Posterior vena cava (tissue), 2 donors: ENCODE results near the gene CHI3L2. TPM values are rescaled to one million over a fixed set of nuclear protein-coding genes. Genes with fewer than 3 reads are reported as not detected.

Experiments used
- DNase-seq: peaks from one replicate; pipeline ENCODE4 v3.0.0-alpha.2; 2020; ENCODE audit warnings: low spot score
- intact Hi-C, 2 donors: fragments of 100-400 bp; cut with DNase I; formaldehyde crosslinking; loops; one replicate each; pipeline versions ENCODE4 v1.14.1 to v1.14.2; 2022 to 2023
- long read RNA-seq, 2 donors: library from polyadenylated mRNA; unstranded; transcript quantifications; one replicate each; pipeline ENCODE4 v2.0.0, GENCODE V29; 2020 to 2021
- total RNA-seq, 2 donors: library from RNA; stranded (reverse); fragmentation: NEBNext Ultra II Directional; extraction: Animal tissue kit (Norgen Biotek cat#: 25700); gene quantifications; one replicate each; pipeline ENCODE4 v1.2.1, GENCODE V29; 2021
- donor health status: DM: yes; HTN: yes; CAD: no.
- donor health status: DM: yes; HTN: yes; CAD: no.

Gene CHI3L2
- total RNA-seq: 10 to 100 TPM in 1 of 2 donors, 1 to 10 TPM in 1; 7.9 to 23.4 TPM
- long read RNA-seq, donor 1, partial matches to known transcripts: 0 of 2 reads
- long read RNA-seq, donor 1, other reads (novel, unspliced or antisense): 0 of 2 reads
- long read RNA-seq, donor 2, transcript CHI3L2-202 (11 exons, 1,468 nt): major isoform, 7 of 8 reads
- long read RNA-seq, donor 2, partial matches to known transcripts: 0 of 8 reads
- long read RNA-seq, donor 2, other reads (novel, unspliced or antisense): 0 of 8 reads

DNA sequence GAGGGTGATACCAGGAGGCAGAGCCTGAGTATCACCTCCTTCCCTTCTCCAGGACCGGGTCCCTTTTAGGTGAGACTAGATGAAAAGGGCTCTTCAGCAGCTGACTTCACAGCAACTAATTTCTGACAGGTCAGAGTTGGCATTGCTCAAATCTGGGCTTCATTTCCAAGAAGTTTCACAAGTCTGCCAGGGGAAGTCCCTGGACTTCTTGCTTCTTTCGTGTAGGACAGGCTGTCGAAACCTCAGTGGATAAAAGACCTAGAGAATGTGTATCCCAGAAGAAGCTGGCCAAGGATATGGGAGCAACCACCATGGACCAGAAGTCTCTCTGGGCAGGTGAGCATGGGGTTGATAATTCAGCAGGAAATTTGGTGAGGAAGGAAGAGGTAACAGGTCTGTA, at the start of gene CHI3L2:
TSS of gene CHI3L2 (plus strand) at position 280 of the 400 bp plus-strand sequence. CDS start at position 297, 17 bp downstream.
- intact Hi-C loops: loop anchor here in 1 of 2 donors (10.0 kb wide), 1 partner anchor 167 kb away; no protein-coding TSS in a partner anchor
- no peak for DNase-seq

- no peak for DNase-seq
- intact Hi-C loops: loop anchor here in 1 of 2 donors (5.0 kb wide), 1 partner anchor 293 kb away; no protein-coding TSS in a partner anchor
Observed at GRCh38 chr1:111179968-111180533, 47.5 kb upstream of the CHI3L2 start.

GRCh38 chr1:111182052-111182451, 45.5 kb upstream of the CHI3L2 start:
- no peak for DNase-seq
- intact Hi-C loops: no loop called here

DNA sequence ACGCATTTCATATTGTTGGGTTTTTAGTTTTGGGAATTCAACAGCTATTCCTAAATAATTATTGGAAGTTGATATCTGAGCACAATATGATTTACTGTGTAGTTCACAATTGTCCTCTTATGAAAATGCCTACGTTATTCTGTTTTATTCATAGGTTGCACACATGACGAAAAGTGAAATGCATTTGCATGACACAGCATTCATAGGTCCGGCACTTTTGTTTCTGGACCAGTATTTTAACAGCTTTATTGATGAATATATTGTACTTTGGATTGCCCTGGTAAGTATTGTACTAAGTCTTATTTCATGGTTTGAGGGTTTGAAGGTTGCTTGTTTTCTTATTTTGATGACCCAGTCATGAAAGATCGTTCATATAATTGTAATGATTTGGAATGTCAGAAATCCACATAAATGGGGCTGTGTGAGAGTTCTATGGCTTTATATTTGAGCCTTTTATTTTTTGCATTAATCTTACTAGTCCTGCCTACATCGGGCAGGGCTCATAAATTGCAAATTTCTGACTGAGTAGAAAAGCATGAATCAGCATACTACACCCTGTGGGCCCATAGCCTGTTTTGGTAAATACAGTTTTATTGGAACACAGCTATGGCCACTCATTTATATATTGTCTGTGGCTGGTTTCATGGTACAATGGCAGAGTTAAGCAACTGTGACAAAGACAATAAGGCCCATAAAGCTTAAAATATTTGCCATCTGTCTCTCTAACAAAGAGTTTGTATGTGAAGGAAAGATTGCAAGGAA, 44.0 kb upstream of the CHI3L2 start:
- DNase-seq: no peak
- intact Hi-C loops: no loop called here

DNA sequence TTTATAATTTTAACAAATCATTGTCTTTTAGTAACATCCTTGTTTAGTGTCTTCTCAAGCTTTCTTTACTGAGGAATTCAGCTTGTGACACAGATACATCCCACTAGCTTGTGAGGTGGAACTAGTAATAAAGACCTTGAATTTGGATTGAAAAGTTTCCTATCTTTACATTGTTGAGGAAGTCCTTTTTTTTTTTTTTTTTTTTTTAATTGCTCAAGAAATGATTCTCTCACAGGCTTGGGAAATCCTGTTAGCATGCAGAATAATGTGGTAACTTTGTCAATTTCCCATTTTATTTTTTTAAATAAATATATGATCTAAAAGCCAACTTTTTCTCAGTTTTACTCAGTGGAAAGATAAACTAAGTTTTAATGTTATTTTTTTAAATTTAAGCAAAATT, 42.9 kb upstream of the CHI3L2 start:
- DNase-seq: no peak
- intact Hi-C loops: no loop called here

- intact Hi-C loops: no loop called here
- DNase-seq: no peak
Observed at GRCh38 chr1:111190931-111191451, 36.5 kb upstream of the CHI3L2 start.

- DNase-seq: no peak
- intact Hi-C loops: no loop called here
Observed at GRCh38 chr1:111191496-111191895, 36.0 kb upstream of the CHI3L2 start.

DNA sequence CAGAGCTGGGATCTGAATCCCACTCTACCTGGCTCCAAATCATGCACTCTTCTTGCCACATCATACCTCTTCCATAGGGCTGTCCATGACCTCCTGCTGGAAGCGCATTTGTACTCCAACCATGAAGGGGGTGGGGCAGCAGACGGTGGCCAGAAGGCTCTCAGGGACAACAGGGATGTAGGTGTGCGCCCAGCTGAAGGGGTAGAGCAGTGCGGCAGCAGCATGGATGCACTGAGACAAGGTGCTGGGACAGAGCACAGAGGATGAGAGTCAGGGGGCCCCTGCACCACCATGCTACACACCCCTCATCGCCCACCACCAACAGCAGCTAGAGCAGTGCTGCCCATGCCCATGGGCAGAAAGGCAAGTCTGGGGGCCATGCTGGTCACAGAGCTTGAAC, 35.4 kb upstream of the CHI3L2 start:
- DNase-seq: no peak
- intact Hi-C loops: no loop called here

DNA sequence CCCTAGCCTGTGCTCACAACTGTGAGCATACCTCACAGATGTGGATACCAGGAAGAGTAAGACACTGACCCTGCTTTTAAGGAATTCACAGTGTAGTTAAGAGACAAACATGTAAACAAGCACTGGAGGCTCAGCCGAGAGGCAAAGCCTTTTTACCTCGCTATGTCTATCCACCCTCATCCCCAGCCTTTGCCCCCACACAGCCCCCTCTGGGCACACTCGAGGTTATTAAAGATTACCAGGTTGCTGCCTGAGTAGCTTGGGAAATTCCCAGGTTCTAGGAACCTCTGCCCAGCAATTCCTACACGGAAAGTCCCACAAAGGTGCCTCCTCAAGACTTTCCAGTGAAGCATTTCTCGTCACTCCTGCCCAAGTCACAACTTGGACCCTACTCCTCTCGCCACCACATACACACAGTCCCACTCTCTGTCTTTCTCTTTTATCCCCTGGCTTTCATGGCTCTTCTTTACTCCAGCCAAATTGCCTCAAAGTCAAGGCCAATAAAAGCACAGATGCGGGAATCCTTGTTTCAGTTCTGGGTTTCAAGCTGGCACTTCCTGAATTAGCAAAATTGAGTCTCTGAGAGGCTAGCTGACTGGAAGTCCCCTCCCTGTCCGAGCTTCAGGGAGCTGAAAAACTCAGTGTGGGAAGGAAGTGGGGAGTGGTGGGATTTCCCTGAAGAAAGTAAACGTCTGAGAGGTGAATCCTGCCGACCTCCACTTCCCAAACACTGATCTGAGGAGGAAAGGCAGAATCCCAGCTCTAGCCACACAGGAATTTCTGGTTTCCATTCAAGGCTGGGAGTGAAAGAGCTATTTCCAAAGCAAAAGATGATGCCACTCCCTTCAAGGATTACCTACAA, 34.6 kb upstream of the CHI3L2 start:
- intact Hi-C loops: no loop called here

GRCh38 chr1:111193712-111194480, 33.6 kb upstream of the CHI3L2 start:
- intact Hi-C loops: no loop called here
- no peak for DNase-seq

More for the DNA sequence above, 34.6 kb upstream of the CHI3L2 start:
- no peak for DNase-seq

GRCh38 chr1:111195002-111195684, 32.4 kb upstream of the CHI3L2 start:
- no peak for DNase-seq
- intact Hi-C loops: no loop called here

DNA sequence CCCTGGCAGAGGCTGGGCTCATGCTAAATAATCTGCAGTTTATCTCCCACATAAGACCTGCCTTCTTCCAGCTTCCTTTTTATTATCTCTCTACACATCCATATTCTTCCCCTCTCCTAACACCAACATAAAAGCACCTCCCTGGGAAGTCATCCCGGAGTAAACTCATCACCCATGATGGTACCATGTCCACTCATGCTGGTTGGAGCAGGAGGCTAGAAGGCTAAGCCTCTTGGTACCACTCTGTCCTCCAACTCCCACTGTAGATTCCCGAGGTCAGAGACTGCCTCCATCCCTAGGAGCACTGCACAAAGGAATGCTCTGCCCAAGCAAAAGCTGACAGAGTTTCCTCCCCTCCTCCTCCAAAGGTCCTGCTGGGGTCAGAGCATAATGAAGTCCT, 31.3 kb upstream of the CHI3L2 start:
- intact Hi-C loops: no loop called here
- DNase-seq: no peak

- peak; percentile 72 for DNase-seq
- intact Hi-C loops: no loop called here
Observed at GRCh38 chr1:111197598-111198284, 29.8 kb upstream of the CHI3L2 start.

DNA sequence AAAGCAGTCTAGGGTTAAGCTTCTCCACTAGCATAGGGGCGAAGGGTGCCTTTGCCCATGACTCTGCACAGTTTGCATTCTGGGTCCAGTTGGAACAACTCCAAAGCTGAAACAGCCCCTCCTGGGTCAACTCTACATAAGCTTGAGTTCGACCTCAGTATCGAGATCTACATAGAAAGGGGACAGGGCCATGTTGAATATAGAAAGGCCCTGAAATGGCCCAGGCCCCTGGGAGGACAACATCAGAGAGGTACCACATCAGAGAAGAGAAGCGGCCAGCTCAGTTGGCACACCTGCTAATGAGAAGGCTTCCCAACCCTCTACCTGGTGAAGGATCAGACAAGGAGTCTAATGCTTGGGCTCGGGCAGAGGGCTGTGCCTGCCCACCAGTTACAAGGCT, 28.7 kb upstream of the CHI3L2 start:
- intact Hi-C loops: no loop called here
- no peak for DNase-seq

DNA sequence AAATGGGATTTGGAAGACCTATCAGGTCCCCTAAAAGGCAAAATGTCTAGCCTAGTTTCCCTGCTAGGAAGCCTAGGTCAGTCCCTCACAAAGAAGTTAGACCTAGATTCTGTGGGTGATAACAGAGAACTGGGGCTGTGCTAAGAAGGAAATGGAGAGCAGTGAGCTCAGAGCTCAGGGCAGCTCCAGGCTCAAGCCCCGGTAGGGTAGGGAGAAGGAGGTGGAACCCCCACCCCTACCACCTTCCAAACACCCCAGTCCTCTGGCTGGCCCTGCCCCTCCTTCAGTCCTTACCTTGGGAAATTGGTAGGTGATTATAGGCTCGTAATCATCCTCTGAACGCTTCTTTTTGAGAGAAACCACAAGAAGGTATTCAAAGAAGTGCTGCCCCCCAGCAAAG, 28.2 kb upstream of the CHI3L2 start:
- no peak for DNase-seq
- intact Hi-C loops: no loop called here

DNA sequence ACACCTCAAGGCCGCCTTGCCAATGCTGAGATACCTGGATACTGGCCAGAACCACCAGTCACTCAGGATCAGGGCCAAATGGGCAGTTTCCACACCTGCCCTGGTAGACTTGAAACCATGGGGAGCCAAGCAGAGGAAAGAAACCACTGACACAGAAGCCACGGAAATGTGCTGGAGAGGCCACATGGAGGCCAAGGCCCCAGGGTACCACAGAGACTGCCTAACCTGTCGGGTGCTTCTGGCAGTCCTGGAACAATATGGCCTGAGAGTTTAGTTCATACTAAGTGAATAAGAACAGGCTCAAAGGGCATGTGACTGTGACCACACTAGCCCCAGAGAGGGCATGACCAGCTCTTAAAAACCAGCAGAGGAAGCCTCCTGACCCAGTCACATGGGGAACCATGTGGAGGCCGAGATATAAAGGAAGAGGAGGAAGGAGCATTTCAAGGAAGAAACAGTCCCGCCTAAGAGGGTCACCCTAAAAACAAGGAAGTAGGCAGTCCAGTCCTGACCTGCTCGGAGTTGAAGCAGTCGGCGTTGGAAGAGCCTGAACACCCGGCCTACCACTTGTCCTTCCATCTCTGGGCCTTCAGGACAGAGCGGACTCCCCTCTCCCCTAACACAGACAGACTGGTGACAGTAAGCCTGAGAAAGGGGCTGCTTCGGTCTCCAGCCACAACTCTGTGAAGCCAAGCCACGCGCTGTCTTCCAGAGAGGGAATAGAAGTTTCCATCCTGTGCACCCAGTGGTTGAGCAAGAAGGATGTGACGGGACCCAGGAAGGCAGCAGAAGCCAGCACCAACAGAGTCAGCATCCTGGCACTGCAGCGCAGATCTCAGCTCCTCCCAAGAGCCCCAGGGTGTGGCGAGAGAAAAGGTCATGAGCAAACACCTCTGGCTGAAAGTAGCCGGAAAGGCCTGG, 27.4 kb upstream of the CHI3L2 start, which contains the start of gene DENND2D:
TSS of gene DENND2D (minus strand) at position 766 of the 921 bp plus-strand sequence. CDS start at position 579, 187 bp downstream.
- intact Hi-C loops: no loop called here
- peak; percentile 88 for DNase-seq
